ENCODE data around the gene LY6G6F.

GRCh38 chr6:31732029-31732428 lies 25.4 kb downstream of the LY6G6F start:
- TF ChIP-seq YY1 (IDR thresholded peaks at IDR 0.05; ENCODE audit: low read depth, low read length) (no peak), POLR2A (IDR thresholded peaks at IDR 0.05; ENCODE audit: low read depth, low read length) (no peak), ATF2 (IDR thresholded peaks at IDR 0.05; ENCODE audit: low read length) (no peak), EP300 (IDR thresholded peaks at IDR 0.05; ENCODE audit: borderline replicate concordance in 1 of 2, control insufficient read depth in 1 of 2, low read depth in 2 of 2, low read length in 2 of 2) (no peak)

Data from GM12878 (cell line).